GM12801 (cell line): ENCODE results near the gene PBX1.

Experiments
- CTCF ChIP-seq: IDR thresholded peaks from one replicate; pipeline ENCODE4 v1.5.1; 2011; ENCODE audit warnings: control low read depth; ENCODE audit not compliant: insufficient read length; ENCODE audit errors: extremely low read depth

PBX1 gene

DNA sequence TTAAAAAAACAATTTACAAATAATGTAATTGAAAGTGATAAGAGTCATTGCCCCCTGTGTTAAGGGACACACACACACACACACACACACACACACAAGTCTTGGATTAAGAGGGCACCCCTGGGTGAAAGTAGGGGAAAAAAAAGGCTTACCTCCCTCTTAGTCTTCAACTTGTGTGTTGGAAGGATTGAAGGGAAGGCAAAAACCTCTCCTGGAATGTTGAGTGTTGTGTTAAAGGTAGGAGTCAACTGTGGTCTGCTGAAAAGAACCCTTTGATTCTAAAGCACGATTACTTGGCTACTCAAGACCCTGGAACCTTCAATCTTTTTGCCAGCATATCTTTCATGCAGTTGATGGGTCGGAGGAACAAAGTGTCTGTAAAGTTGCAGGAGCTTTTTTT, 6.4 kb downstream of the PBX1 start:
- TF ChIP-seq CTCF, result no peak

GRCh38 chr1:164567774-164568173, 8.8 kb downstream of the PBX1 start:
- no peak for TF ChIP-seq CTCF

DNA sequence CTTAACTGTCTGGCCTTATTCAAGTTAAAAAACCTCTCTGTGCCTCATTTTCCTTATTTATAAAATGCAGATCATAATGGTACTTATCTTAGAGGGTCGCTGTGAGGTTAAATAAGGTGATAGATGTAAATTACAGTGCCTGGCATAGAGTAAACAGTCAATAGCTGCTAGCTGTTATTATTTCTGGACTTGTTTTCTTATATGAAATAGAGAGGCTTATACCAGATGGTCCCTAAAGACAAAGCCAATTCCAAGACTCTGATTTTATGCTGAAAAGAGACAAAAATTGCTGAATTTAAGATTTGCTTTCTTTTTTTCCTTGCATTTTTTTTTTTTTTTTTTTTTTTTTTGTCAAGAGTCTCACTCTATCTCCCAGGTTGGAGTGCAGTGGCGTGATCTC, 10.3 kb downstream of the PBX1 start:
- no peak for TF ChIP-seq CTCF

- TF ChIP-seq CTCF, result no peak
These were observed 10.9 kb downstream of the PBX1 start for GRCh38 chr1:164569866-164570265.

DNA sequence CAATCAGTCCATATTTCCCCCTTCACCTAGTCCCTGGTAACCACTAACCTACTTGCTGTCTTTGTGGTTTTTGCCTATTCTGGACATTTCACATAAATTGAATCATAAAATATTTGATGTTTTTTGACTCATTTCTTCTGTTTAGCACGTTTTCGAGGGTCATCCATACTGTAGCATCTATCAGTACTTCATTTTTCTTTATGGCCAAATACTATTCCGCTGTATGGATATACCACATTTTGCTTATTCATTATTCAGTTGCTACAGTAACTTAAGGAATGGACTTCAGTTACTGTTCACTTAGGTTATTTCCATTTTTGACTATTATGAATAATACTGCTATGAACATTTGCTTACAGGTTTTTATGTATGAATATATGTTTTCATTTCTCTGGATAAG, 12.3 kb downstream of the PBX1 start:
- no peak for TF ChIP-seq CTCF

GRCh38 chr1:164575356-164575886, 16.4 kb downstream of the PBX1 start:
- no peak for TF ChIP-seq CTCF

DNA sequence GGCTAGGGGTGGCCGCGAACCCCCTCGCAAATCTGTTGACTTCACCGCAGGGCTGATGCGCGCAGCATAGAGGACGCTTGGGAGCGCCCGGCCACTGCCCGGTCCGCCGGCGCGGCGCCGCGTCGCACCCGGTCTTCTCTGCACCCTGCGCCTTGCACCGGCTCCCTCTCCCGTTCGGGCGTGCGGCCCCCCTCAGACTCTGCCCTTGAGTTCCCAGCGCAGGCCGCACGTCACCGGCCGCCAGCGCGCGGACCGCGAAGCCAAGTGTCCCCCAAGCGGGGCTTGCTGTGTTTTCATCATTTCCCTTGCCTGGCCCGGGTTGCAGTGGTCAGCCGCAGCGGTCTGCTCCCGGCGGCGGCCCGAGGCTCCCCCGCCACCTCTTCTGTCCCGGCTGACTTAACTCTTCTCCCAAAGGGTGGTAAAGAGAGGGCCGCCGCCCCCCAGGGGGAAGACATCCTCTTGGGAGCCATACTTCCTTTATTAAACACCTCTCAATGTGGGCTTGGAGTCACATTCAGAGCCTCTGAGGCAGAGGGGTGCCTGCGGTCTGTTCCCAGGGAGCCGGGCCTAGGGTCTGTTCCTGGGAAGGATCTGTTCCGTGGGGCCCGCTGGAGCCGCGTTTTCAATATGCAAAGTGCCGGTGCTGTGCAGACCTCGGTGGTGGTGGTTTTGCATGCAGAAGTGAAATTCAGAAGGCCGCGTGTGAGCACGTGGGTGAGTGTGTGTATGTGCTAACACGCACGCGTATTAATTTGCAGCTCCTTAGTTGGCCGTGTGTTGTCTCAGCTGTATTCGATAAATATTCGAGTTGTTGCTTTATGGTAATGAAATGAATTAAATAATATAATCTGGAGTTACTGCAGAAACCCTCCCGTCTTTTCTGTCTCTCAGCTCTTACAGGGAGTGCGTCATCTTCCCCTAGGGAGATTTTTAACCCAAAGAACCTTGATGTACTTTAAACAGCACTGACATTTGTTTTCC, 17.6 kb downstream of the PBX1 start:
- no peak for TF ChIP-seq CTCF
